HG03097 (cell line): Measurements from ENCODE around the gene TXLNA.
A peak's percentile ranks its signal among the peaks of the same experiment; 100 is the strongest.

Source experiments
- ATAC-seq: cut with Tn5 transposase; IDR thresholded peaks from one replicate; pipeline ENCODE4 v1.9.1; 2021; ENCODE audit not compliant: unreplicated experiment, low FRiP score

The TXLNA gene

GRCh38 chr1:32182060-32182459 lies 2.6 kb downstream of the TXLNA start:
- ATAC-seq, result no peak

- no peak for ATAC-seq
Measured at GRCh38 chr1:32184650-32185049, 5.2 kb downstream of the TXLNA start.

- ATAC-seq, result no peak
Measured at GRCh38 chr1:32186077-32186476, 6.6 kb downstream of the TXLNA start.

GRCh38 chr1:32186491-32186890 lies 7.0 kb downstream of the TXLNA start:
- no peak for ATAC-seq

- no peak for ATAC-seq
Measured at GRCh38 chr1:32187850-32188249, 8.4 kb downstream of the TXLNA start.

- ATAC-seq, result no peak
Measured at GRCh38 chr1:32192220-32192948, 12.9 kb downstream of the TXLNA start.

- no peak for ATAC-seq
Measured at GRCh38 chr1:32194984-32195383, 15.5 kb downstream of the TXLNA start.

- ATAC-seq, result no peak
Measured at GRCh38 chr1:32195531-32195930, 16.1 kb downstream of the TXLNA start.

GRCh38 chr1:32195972-32196823 lies 16.7 kb downstream of the TXLNA start:
- no peak for ATAC-seq

GRCh38 chr1:32197074-32197473 lies 17.6 kb downstream of the TXLNA start:
- ATAC-seq, result no peak

GRCh38 chr1:32197837-32198236 lies 18.4 kb downstream of the TXLNA start:
- no peak for ATAC-seq

- ATAC-seq, result no peak
Measured at GRCh38 chr1:32198237-32199042, 19.0 kb downstream of the TXLNA start.

- no peak for ATAC-seq
Measured at GRCh38 chr1:32199043-32199716, 19.7 kb downstream of the TXLNA start.

GRCh38 chr1:32199717-32200072 lies 20.2 kb downstream of the TXLNA start:
- ATAC-seq, result no peak

GRCh38 chr1:32200226-32201010 lies 20.9 kb downstream of the TXLNA start, which contains the start of gene CCDC28B:
CCDC28B (plus strand) TSS chr1:32200595; CDS start chr1:32201936, 1,341 bp downstream.
- no peak for ATAC-seq

- peak; percentile 33 for ATAC-seq
Measured at GRCh38 chr1:32201011-32201855, 21.8 kb downstream of the TXLNA start.

GRCh38 chr1:32204943-32205361 lies 25.5 kb downstream of the TXLNA start:
- no peak for ATAC-seq

GRCh38 chr1:32205401-32206370 lies 26.2 kb downstream of the TXLNA start, which contains the start of gene IQCC:
IQCC (plus strand) TSS chr1:32205671; CDS start chr1:32205682, 11 bp downstream.
- ATAC-seq, result no peak
